Activated CD4-positive, alpha-beta T cell treated with anti-CD3 and anti-CD28 coated beads, Interleukin-2, amount 50 U/mL, for 1 hour (primary cell): Measurements from ENCODE around the gene HSPA4.
"Not testable (repeated sequence)": the region's sequence is repeated elsewhere in the genome, so short reads cannot be mapped to it uniquely, and the experiment has no call there.

Experiments used
- DNase-seq: peaks from one replicate; pipeline ENCODE4 v3.0.0-alpha.2; 2020

The HSPA4 gene

GRCh38 chr5:133128066-133128465 lies 76.3 kb downstream of the HSPA4 start:
- DNase-seq, result no peak

GRCh38 chr5:133129289-133129688 lies 77.5 kb downstream of the HSPA4 start:
- no peak for DNase-seq

GRCh38 chr5:133129950-133130349 lies 78.1 kb downstream of the HSPA4 start:
- DNase-seq, result no peak

- DNase-seq, result no peak
Observed at GRCh38 chr5:133130387-133131118, 78.7 kb downstream of the HSPA4 start.

GRCh38 chr5:133132717-133133116 lies 80.9 kb downstream of the HSPA4 start:
- no peak for DNase-seq

- not testable (repeated sequence) for DNase-seq
Observed at GRCh38 chr5:133133241-133133640, 81.4 kb downstream of the HSPA4 start.

- not testable (repeated sequence) for DNase-seq
Observed at GRCh38 chr5:133136890-133137289, 85.1 kb downstream of the HSPA4 start.

- no peak for DNase-seq
Observed at GRCh38 chr5:133140311-133140710, 88.5 kb downstream of the HSPA4 start.

GRCh38 chr5:133141746-133142145 lies 89.9 kb downstream of the HSPA4 start:
- DNase-seq, result no peak

GRCh38 chr5:133142782-133143181 lies 91.0 kb downstream of the HSPA4 start:
- no peak for DNase-seq

GRCh38 chr5:133144245-133144981 lies 92.6 kb downstream of the HSPA4 start:
- no peak for DNase-seq

- DNase-seq, result no peak
Observed at GRCh38 chr5:133145436-133146170, 93.8 kb downstream of the HSPA4 start.

GRCh38 chr5:133147411-133147810 lies 95.6 kb downstream of the HSPA4 start:
- no peak for DNase-seq

- DNase-seq, result no peak
Observed at GRCh38 chr5:133147815-133148567, 96.2 kb downstream of the HSPA4 start.

- DNase-seq, result no peak
Observed at GRCh38 chr5:133149345-133149744, 97.5 kb downstream of the HSPA4 start.

- no peak for DNase-seq
Observed at GRCh38 chr5:133150909-133151544, 99.2 kb downstream of the HSPA4 start.

- DNase-seq, result no peak
Observed at GRCh38 chr5:133154274-133155075, 102.7 kb downstream of the HSPA4 start.

GRCh38 chr5:133155326-133155969 lies 103.6 kb downstream of the HSPA4 start:
- no peak for DNase-seq
